H1 (cell line): ENCODE results near the gene SCN8A. TPM values are rescaled to one million over a fixed set of nuclear protein-coding genes. Genes with fewer than 3 reads are reported as not detected.

ENCODE experiments used
- CHD1 ChIP-seq: IDR thresholded peaks from 2 replicates; pipeline ENCODE4 v1.6.1; 2012; ENCODE audit warnings: low read depth, low read length, improper control_type of control experiment
- SAP30 ChIP-seq: fragments of 300-600 bp; sonication (generic); IDR thresholded peaks from 2 replicates; pipeline ENCODE4 v1.7.1; 2012; ENCODE audit warnings: low read length, moderate library complexity, mild to moderate bottlenecking, inconsistent platforms; ENCODE audit not compliant: insufficient read depth, insufficient replicate concordance
- TCF12 ChIP-seq: IDR thresholded peaks from 2 replicates; pipeline ENCODE4 v1.6.1; 2011; ENCODE audit warnings: low read depth, mild to moderate bottlenecking, low read length
- polyA plus RNA-seq, 7 experiments: library from polyadenylated mRNA; depleted of rRNA in 3 of 7; stranded (reverse) in 5 of 7; unstranded in 2 of 7; fragments of >200 nt in 5 of 7; fragments of 200-250 nt in 2 of 7; gene quantifications; 1 replicate in 5 of 7; 2 replicates in 1 of 7; 4 replicates in 1 of 7; pipeline versions ENCODE4 v1.2.1 to v1.2.3, GENCODE V29; 2011 to 2013; ENCODE audit warnings: missing spikeins in 2 of 7, mixed read lengths in 2 of 7
- total RNA-seq: library from RNA; stranded (reverse); fragmentation: NEBNext Ultra II Directional; extraction: Animal tissue kit (Norgen Biotek cat#: 25700); gene quantifications from 2 replicates; pipeline ENCODE4 v1.2.1, GENCODE V29; 2021

Gene SCN8A
- total and polyA plus RNA-seq, 2 of the 8 experiments (the other 6 are each of a cell fraction or from before 2014, with no cell fraction given) = 6.3 to 10.7 TPM

GRCh38 chr12:51763743-51764142, 172.7 kb downstream of the SCN8A start (continued):
- TF ChIP-seq SAP30 (no peak), CHD1 (no peak), TCF12 (no peak)
